Skin epidermis (tissue), 12 donors: Measurements from ENCODE around the gene CNTNAP5.
"Not testable (repeated sequence)": the region's sequence is repeated elsewhere in the genome, so short reads cannot be mapped to it uniquely, and the experiment has no call there.

Experiments
- H3K27ac ChIP-seq, 21 experiments: fragments of 200-600 bp; sonication (generic) in 11 of 21; one replicate each; pipeline ENCODE4 v1.5.0; 2020; ENCODE audit warnings: mild to moderate bottlenecking in 3 of 21, inconsistent platforms in 2 of 21, moderate library complexity in 2 of 21
- H3K4me3 ChIP-seq, 7 experiments: fragments of 200-600 bp; sonication (generic) in 2 of 7; one replicate each; pipeline ENCODE4 v1.5.0; 2020; ENCODE audit warnings: inconsistent platforms in 2 of 7, mild to moderate bottlenecking in 2 of 7, moderate library complexity in 1 of 7

Gene CNTNAP5

GRCh38 chr2:124315221-124315880, 290.3 kb downstream of the CNTNAP5 start:
- Histone ChIP-seq H3K4me3 (no peak overlapping the region), H3K27ac (no peak overlapping the region)

- H3K4me3 ChIP-seq, result no peak overlapping the region
- H3K27ac ChIP-seq, result no peak overlapping the region
These were observed 291.0 kb downstream of the CNTNAP5 start for GRCh38 chr2:124316133-124316532.

- H3K27ac ChIP-seq, result no peak overlapping the region
These were observed 292.0 kb downstream of the CNTNAP5 start for GRCh38 chr2:124316881-124317605.

GRCh38 chr2:124317628-124318027, 292.5 kb downstream of the CNTNAP5 start:
- Histone ChIP-seq H3K4me3 (no peak overlapping the region), H3K27ac (no peak overlapping the region)

More at GRCh38 chr2:124316881-124317605, 292.0 kb downstream of the CNTNAP5 start:
- H3K4me3 ChIP-seq, result no peak overlapping the region

GRCh38 chr2:124318913-124319312, 293.8 kb downstream of the CNTNAP5 start:
- Histone ChIP-seq H3K27ac (no peak overlapping the region), H3K4me3 (no peak overlapping the region)

- Histone ChIP-seq H3K4me3 (no peak overlapping the region), H3K27ac (no peak overlapping the region)
These were observed 294.5 kb downstream of the CNTNAP5 start for GRCh38 chr2:124319577-124319976.

GRCh38 chr2:124320051-124320688, 295.1 kb downstream of the CNTNAP5 start:
- H3K27ac ChIP-seq, result no peak overlapping the region

GRCh38 chr2:124323321-124323720, 298.2 kb downstream of the CNTNAP5 start:
- Histone ChIP-seq H3K27ac (no peak overlapping the region), H3K4me3 (no peak overlapping the region)

More at GRCh38 chr2:124320051-124320688, 295.1 kb downstream of the CNTNAP5 start:
- no peak overlapping the region for H3K4me3 ChIP-seq

- Histone ChIP-seq H3K4me3 (no peak overlapping the region), H3K27ac (no peak overlapping the region)
These were observed 300.8 kb downstream of the CNTNAP5 start for GRCh38 chr2:124325667-124326440.

GRCh38 chr2:124327303-124327702, 302.2 kb downstream of the CNTNAP5 start:
- Histone ChIP-seq H3K4me3 (no peak overlapping the region), H3K27ac (no peak overlapping the region)

- H3K27ac ChIP-seq, result no peak overlapping the region
- no peak overlapping the region for H3K4me3 ChIP-seq
These were observed 303.3 kb downstream of the CNTNAP5 start for GRCh38 chr2:124328397-124328796.

GRCh38 chr2:124333784-124334183, 308.7 kb downstream of the CNTNAP5 start:
- Histone ChIP-seq H3K4me3 (no peak overlapping the region), H3K27ac (no peak overlapping the region)

GRCh38 chr2:124335058-124335457, 310.0 kb downstream of the CNTNAP5 start:
- Histone ChIP-seq H3K4me3 (no peak overlapping the region), H3K27ac (no peak overlapping the region)

GRCh38 chr2:124339709-124340108, 314.6 kb downstream of the CNTNAP5 start:
- Histone ChIP-seq H3K27ac (no peak overlapping the region), H3K4me3 (no peak overlapping the region)

- no peak overlapping the region for H3K27ac ChIP-seq
- H3K4me3 ChIP-seq, result no peak overlapping the region
These were observed 318.9 kb downstream of the CNTNAP5 start for GRCh38 chr2:124343827-124344498.

GRCh38 chr2:124347209-124347608, 322.1 kb downstream of the CNTNAP5 start:
- Histone ChIP-seq H3K27ac (no peak overlapping the region), H3K4me3 (no peak overlapping the region)

GRCh38 chr2:124353656-124354055, 328.6 kb downstream of the CNTNAP5 start:
- Histone ChIP-seq H3K4me3 (no peak overlapping the region), H3K27ac (no peak overlapping the region)

GRCh38 chr2:124354466-124354865, 329.4 kb downstream of the CNTNAP5 start:
- no peak overlapping the region for H3K4me3 ChIP-seq
- H3K27ac ChIP-seq, result no peak overlapping the region

GRCh38 chr2:124361966-124362365, 336.9 kb downstream of the CNTNAP5 start:
- H3K27ac ChIP-seq, H3K4me3 ChIP-seq: not testable (repeated sequence)

GRCh38 chr2:124369181-124369580, 344.1 kb downstream of the CNTNAP5 start:
- Histone ChIP-seq H3K4me3 (no peak overlapping the region), H3K27ac (no peak overlapping the region)
